ENCODE results near the gene MAD2L1BP.

MAD2L1BP gene

DNA sequence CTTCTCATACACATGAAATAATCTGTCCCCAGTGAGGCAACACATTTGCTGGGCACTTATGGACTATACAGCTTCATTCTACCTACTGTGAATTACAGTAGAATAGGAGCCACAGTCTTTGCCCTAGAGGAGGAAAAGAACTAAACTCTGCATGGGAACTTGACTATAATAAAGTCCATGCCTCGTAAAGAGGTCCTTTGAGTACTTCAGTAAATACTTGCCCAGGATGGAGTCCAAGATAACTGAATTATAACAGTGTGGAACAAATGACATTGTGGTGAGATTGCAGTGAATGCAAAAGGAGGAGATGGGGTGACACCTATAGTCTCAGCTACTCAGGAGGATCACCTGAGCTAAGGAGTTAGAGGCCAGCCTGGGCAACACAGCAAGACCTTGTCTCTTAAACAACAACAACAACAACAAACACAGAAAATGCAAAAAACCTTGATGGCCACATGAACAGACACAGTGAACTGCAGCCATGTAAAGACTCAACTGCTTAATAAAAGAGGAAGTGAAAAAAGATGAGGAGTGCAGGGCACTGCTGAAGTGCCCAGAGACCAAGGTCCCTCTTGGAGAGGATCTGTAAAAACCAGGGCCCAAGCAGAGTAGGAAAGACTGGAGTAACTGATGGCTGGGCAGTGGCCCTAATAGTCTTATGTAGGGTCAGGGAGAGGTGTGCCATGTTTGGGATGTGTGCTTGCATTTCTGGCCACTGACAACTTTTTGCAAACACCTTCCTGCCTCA is 48.2 kb downstream of the MAD2L1BP start:
- DNase-seq (ENCODE audit: low spot score) = no peak

DNA sequence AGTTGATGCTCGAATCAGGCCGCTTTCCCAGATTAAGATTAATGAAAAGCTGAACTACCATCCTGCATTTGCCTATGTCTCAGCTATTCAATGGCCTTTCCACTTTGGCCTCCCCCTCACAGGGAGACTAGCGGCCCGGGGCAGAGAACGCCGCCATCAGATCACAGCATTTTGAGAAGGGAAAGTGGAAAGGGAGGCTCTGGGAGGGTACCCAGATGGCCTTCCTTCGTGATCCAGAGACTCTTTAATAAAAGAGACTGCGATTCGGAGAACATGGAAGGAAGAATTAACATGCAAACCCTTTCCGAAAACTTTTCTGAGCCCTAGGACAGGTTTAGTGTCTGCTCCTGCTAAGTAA is 51.4 kb downstream of the MAD2L1BP start:
- no peak for DNase-seq (ENCODE audit: low spot score)

DNA sequence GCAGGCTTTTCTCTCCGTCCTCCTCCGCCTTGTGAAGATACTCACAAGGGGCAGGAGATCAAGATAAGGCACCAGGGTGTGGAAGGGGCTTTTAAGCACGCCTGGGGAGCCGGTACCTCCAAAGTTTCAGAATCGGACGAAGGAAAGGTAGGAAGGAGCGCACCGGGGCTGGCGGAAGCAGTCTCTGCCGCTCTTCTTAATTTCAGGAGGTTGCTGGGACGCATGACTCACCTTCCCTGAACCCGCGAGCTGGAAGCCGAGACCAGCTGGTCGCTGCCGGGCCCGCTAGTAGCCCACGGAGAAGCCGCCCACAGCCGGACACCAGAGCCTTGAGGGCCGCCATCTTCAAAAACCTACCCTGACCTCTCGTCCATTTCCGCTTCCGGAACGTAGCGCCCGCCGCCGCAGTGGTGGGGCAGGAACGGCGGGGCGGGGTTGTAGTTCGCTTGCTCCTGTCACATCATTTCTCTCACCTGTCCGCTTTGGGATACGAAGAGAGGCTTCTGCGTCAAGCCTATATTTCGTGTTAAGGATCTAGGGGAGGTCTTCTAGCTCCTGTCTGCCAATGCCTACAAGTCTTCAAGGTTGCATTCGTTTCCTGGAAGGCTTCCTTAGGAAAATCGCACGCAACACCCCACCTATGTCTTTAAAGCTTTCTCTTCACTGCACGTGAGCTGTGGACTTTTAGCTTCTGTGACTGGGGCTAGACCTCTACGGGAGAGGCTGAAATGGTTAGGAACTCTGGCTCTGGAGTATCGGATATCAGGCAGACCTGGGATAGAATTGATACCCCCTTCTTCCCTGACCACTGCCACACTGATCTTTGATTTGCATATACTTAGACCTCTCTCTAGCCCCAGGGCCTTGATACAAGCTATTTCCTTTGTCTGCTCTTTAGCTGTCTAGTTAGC is 52.1 kb downstream of the MAD2L1BP start, which contains the start of gene MRPS18A:
MRPS18A (minus strand) TSS at position 355 of the 911 bp plus-strand sequence; CDS start at position 343, 12 bp downstream.
- DNase-seq (ENCODE audit: low spot score) = peak; percentile 73

DNA sequence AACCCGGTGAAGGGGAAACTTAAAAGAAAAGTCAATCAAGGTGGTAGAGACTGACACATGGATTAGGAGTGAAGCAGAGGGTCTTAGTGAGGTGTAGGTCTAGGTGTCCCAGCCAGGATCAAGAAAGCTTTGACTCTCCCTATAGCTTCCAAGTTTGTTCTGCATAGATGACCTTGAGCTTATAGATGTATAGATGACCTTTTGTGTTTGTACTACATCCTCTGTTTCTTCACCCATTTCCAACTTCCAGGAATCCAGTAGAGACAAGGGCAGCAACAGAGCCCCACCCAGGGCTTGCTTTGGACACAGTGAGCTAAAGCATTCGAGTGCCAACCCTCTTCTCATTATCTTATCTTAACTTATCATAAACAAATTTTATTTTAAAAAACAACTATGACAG is 53.8 kb downstream of the MAD2L1BP start:
- no peak for DNase-seq (ENCODE audit: low spot score)
